Measurements from ENCODE around the gene KLHL26. TPM values are rescaled to one million over a fixed set of nuclear protein-coding genes. Genes with fewer than 3 reads are reported as not detected.

The KLHL26 gene
- total RNA-seq, 1 experiment from 2014 or later, result 8.4 TPM

GRCh38 chr19:18603958-18604819 is 32.6 kb upstream of the KLHL26 start:
- BruUV-seq (replicated peaks), result no TSS peak
- Histone ChIP-seq H2AFZ (ENCODE audit: low read length) (no peak overlapping the region), H4K20me1 (ENCODE audit: low read length) (no peaks in the 10 kb centered on the region), H3K36me3 (ENCODE audit: low read depth, low read length) (no peaks in the 10 kb centered on the region), H3K4me2 (ENCODE audit: low read length) (no peak overlapping the region), H3K27ac (ENCODE audit: low read length) (no peak overlapping the region), H3K9me2 (replicated peaks; ENCODE audit: low read length) (no peaks in the 10 kb centered on the region), H3K9me3 (ENCODE audit: low read length) (no peaks in the 10 kb centered on the region), H3K4me3 (ENCODE audit: low read length) (no peak overlapping the region), H3F3A (ENCODE audit: low read length, unreplicated experiment) (peaks cover 5% of the 10 kb centered on the region), H3K27me3 (ENCODE audit: low read length) (peaks cover 44% of the 10 kb centered on the region), H3K79me2 (ENCODE audit: low read length) (no peaks in the 10 kb centered on the region), H3K4me1 (ENCODE audit: insufficient read depth, low read length) (no peaks in the 10 kb centered on the region; the same call in 1 of the 2 replicates), H3K9ac (ENCODE audit: low read length) (no peak overlapping the region)
- ChIA-PET POLR2A (ENCODE audit: unreplicated experiment) (no interaction called here), CTCF (no interaction called here)
- intact Hi-C loops (cut with micrococcal nuclease), result loop anchor here (10.0 kb wide), 1 partner anchor 171 kb away; no protein-coding TSS in a partner anchor
- TF ChIP-seq CTCF (conservative IDR thresholded peaks at IDR 0.05; ENCODE audit: low read depth, low read length) (no peak), EZH2 (IDR thresholded peaks at IDR 0.05; ENCODE audit: low read length, unreplicated experiment) (no peak), EZH2phosphoT487 (IDR thresholded peaks at IDR 0.05; ENCODE audit: borderline replicate concordance, low read length) (no peak)
- ATAC-seq (no peak), DNase-seq (no peak)

- H2AFZ ChIP-seq (ENCODE audit: low read length), result no peak overlapping the region
- no peaks in the 10 kb centered on the region; the same call in 1 of the 2 replicates for H3K4me1 ChIP-seq (ENCODE audit: insufficient read depth, low read length)
- no peaks in the 10 kb centered on the region for H3K9me2 ChIP-seq (replicated peaks; ENCODE audit: low read length)
- peaks cover 50% of the 10 kb centered on the region for H3K27me3 ChIP-seq (ENCODE audit: low read length)
- no TSS peak for BruUV-seq (replicated peaks)
- H3K36me3 ChIP-seq (ENCODE audit: low read depth, low read length), result no peaks in the 10 kb centered on the region
- TF ChIP-seq EZH2 (IDR thresholded peaks at IDR 0.05; ENCODE audit: low read length, unreplicated experiment) (no peak), EZH2phosphoT487 (IDR thresholded peaks at IDR 0.05; ENCODE audit: borderline replicate concordance, low read length) (no peak), CTCF (conservative IDR thresholded peaks at IDR 0.05; ENCODE audit: low read depth, low read length) (no peak)
- ATAC-seq, result no peak
- no peak overlapping the region for H3K4me2 ChIP-seq (ENCODE audit: low read length)
- no peak overlapping the region for H3K9ac ChIP-seq (ENCODE audit: low read length)
- H3K27ac ChIP-seq (ENCODE audit: low read length), result no peak overlapping the region
- H3K79me2 ChIP-seq (ENCODE audit: low read length), result no peaks in the 10 kb centered on the region
- H3F3A ChIP-seq (ENCODE audit: low read length, unreplicated experiment), result peaks cover 5% of the 10 kb centered on the region
- ChIA-PET CTCF (no interaction called here), POLR2A (ENCODE audit: unreplicated experiment) (no interaction called here)
- no peaks in the 10 kb centered on the region for H4K20me1 ChIP-seq (ENCODE audit: low read length)
- H3K4me3 ChIP-seq (ENCODE audit: low read length), result no peak overlapping the region
- intact Hi-C loops (cut with micrococcal nuclease), result loop anchor here (10.0 kb wide), 1 partner anchor 170 kb away; no protein-coding TSS in a partner anchor
- no peaks in the 10 kb centered on the region for H3K9me3 ChIP-seq (ENCODE audit: low read length)
- no peak for DNase-seq
Measured at GRCh38 chr19:18604820-18605159, 32.0 kb upstream of the KLHL26 start.

GRCh38 chr19:18605196-18605545 is 31.7 kb upstream of the KLHL26 start:
- peaks cover 5% of the 10 kb centered on the region for H3F3A ChIP-seq (ENCODE audit: low read length, unreplicated experiment)
- H3K4me2 ChIP-seq (ENCODE audit: low read length), result no peak overlapping the region
- TF ChIP-seq CTCF (conservative IDR thresholded peaks at IDR 0.05; ENCODE audit: low read depth, low read length), result no peak
- TF ChIP-seq EZH2phosphoT487 (IDR thresholded peaks at IDR 0.05; ENCODE audit: borderline replicate concordance, low read length), result no peak
- TF ChIP-seq EZH2 (IDR thresholded peaks at IDR 0.05; ENCODE audit: low read length, unreplicated experiment), result no peak
- no peak overlapping the region for H3K9ac ChIP-seq (ENCODE audit: low read length)
- no peak overlapping the region for H3K27ac ChIP-seq (ENCODE audit: low read length)
- H4K20me1 ChIP-seq (ENCODE audit: low read length), result no peaks in the 10 kb centered on the region
- H3K9me2 ChIP-seq (replicated peaks; ENCODE audit: low read length), result no peaks in the 10 kb centered on the region
- ChIA-PET POLR2A (ENCODE audit: unreplicated experiment) (no interaction called here), CTCF (no interaction called here)
- no peaks in the 10 kb centered on the region for H3K79me2 ChIP-seq (ENCODE audit: low read length)
- no peaks in the 10 kb centered on the region; the same call in 1 of the 2 replicates for H3K4me1 ChIP-seq (ENCODE audit: insufficient read depth, low read length)
- H2AFZ ChIP-seq (ENCODE audit: low read length), result no peak overlapping the region
- no TSS peak for BruUV-seq (replicated peaks)
- intact Hi-C loops (cut with micrococcal nuclease), result loop anchor here (10.0 kb wide), 1 partner anchor 170 kb away; no protein-coding TSS in a partner anchor
- no peak overlapping the region for H3K4me3 ChIP-seq (ENCODE audit: low read length)
- DNase-seq (no peak), ATAC-seq (no peak)
- H3K27me3 ChIP-seq (ENCODE audit: low read length), result peaks cover 54% of the 10 kb centered on the region
- H3K9me3 ChIP-seq (ENCODE audit: low read length), result no peaks in the 10 kb centered on the region
- H3K36me3 ChIP-seq (ENCODE audit: low read depth, low read length), result no peaks in the 10 kb centered on the region
